AG04450 (cell line): ENCODE data around the gene HACL1. TPM values are rescaled to one million over a fixed set of nuclear protein-coding genes. Genes with fewer than 3 reads are reported as not detected.

ENCODE experiments used
- CTCF ChIA-PET: fragments of 300-600, 350-600 bp; formaldehyde crosslinking; extraction: SDS; loops from one replicate; lab custom pipeline; 2022; ENCODE audit warnings: antibody characterized with exemption, inconsistent platforms; lab: Charles Lee
- POLR2A ChIA-PET: fragments of 350-600 bp; formaldehyde crosslinking; extraction: SDS; loops from one replicate; lab custom pipeline; 2021; ENCODE audit warnings: antibody characterized with exemption, inconsistent platforms; lab: Yijun Ruan, JAX
- DNase-seq: peaks from one replicate; pipeline ENCODE4 v3.0.0-alpha.2; 2011; ENCODE audit warnings: low read depth, low spot score
- H3K27ac ChIP-seq: one replicate; pipeline ENCODE4 v1.5.1; 2012; ENCODE audit warnings: low read depth, low read length, control low read depth
- H3K27me3 ChIP-seq: one replicate; pipeline ENCODE4 v1.6.0; 2012; ENCODE audit warnings: low read length; ENCODE audit not compliant: control insufficient read depth, insufficient read depth
- H3K4me3 ChIP-seq: 2 replicates; pipeline ENCODE4 v1.5.1; 2011; ENCODE audit warnings: mild to moderate bottlenecking, low read depth, low read length, control low read depth
- H3K9me3 ChIP-seq: 2 replicates; pipeline ENCODE4 v1.5.1; 2012; ENCODE audit warnings: low read length; ENCODE audit not compliant: control insufficient read depth, insufficient read depth
- CTCF ChIP-seq: IDR thresholded peaks from 2 replicates; pipeline ENCODE4 v1.5.1; 2011; ENCODE audit warnings: low read depth, low read length, control low read depth, inconsistent platforms
- polyA plus RNA-seq: library from polyadenylated mRNA; depleted of rRNA; stranded (reverse); fragments of >200 nt; gene quantifications from 2 replicates; pipeline ENCODE4 v1.2.3, GENCODE V29; 2011

The HACL1 gene
- polyA plus RNA-seq, 1 experiment, result 22.0 TPM

GRCh38 chr3:15646851-15647511, 45.6 kb upstream of the HACL1 start:
- ChIA-PET CTCF (interaction anchor here (1.6 kb wide), 1 partner anchor 13 kb away, joined by 4 read pairs; no protein-coding TSS in a partner anchor), POLR2A (interaction anchor here (3.9 kb wide), 1 partner anchor 11 kb away, joined by 20 read pairs; no protein-coding TSS in a partner anchor)
- no peaks in the 10 kb centered on the region for H3K9me3 ChIP-seq
- no peaks in the 10 kb centered on the region for H3K27me3 ChIP-seq
- peak overlapping the region; percentile 97 for H3K27ac ChIP-seq
- no peak for TF ChIP-seq CTCF
- DNase-seq, result peak; percentile 96
- H3K4me3 ChIP-seq, result peak overlapping the region; percentile 11

GRCh38 chr3:15645740-15646501, 44.6 kb upstream of the HACL1 start:
- POLR2A ChIA-PET, result interaction anchor here (0.6 to 3.9 kb wide), 4 partner anchors 10 to 467 kb away, joined by 3 to 20 read pairs (median 6); no protein-coding TSS in a partner anchor
- no peaks in the 10 kb centered on the region for H3K9me3 ChIP-seq
- H3K4me3 ChIP-seq, result no peak overlapping the region

GRCh38 chr3:15645246-15645645, 43.9 kb upstream of the HACL1 start:
- H3K4me3 ChIP-seq, result no peak overlapping the region
- no peak for DNase-seq
- H3K27ac ChIP-seq, result peak overlapping the region; percentile 97
- TF ChIP-seq CTCF, result no peak
- H3K27me3 ChIP-seq, result no peaks in the 10 kb centered on the region
- ChIA-PET POLR2A (interaction anchor here (0.7 to 3.9 kb wide), 2 partner anchors 10 to 184 kb away, joined by 9 to 20 read pairs; no protein-coding TSS in a partner anchor), CTCF (interaction anchor here (0.7 to 1.6 kb wide), 4 partner anchors 10 to 170 kb away, joined by 3 to 4 read pairs (median 4); no protein-coding TSS in a partner anchor)
- H3K9me3 ChIP-seq, result no peaks in the 10 kb centered on the region

More at GRCh38 chr3:15645740-15646501, 44.6 kb upstream of the HACL1 start:
- no peaks in the 10 kb centered on the region for H3K27me3 ChIP-seq
- CTCF ChIA-PET, result interaction anchor here (0.6 to 1.6 kb wide), 5 partner anchors 10 to 169 kb away, joined by 3 to 8 read pairs (median 4); no protein-coding TSS in a partner anchor
- TF ChIP-seq CTCF, result no peak
- peak overlapping the region; percentile 97 for H3K27ac ChIP-seq
- no peak for DNase-seq

- no peak for TF ChIP-seq CTCF
- POLR2A ChIA-PET, result no interaction called here
- DNase-seq, result no peak
- Histone ChIP-seq H3K27ac (no peak overlapping the region), H3K27me3 (no peaks in the 10 kb centered on the region), H3K4me3 (no peak overlapping the region), H3K9me3 (no peaks in the 10 kb centered on the region)
- CTCF ChIA-PET, result no interaction called here
Observed at GRCh38 chr3:15638891-15639262, 37.5 kb upstream of the HACL1 start.
